SJCRH30 (cell line): ENCODE results near the gene SLC17A9. TPM values are rescaled to one million over a fixed set of nuclear protein-coding genes. Genes with fewer than 3 reads are reported as not detected.

Experiments used
- DNase-seq, 2 experiments: peaks; one replicate each; pipeline ENCODE4 v3.0.0-alpha.2; 2015 to 2020
- H3K27ac ChIP-seq: fragments of 250-450 bp; sonication (Bioruptor Pico); 2 replicates; pipeline ENCODE4 v1.5.1; 2020; ENCODE audit warnings: mild to moderate bottlenecking, moderate library complexity
- H3K27me3 ChIP-seq: fragments of 250-450 bp; sonication (Bioruptor Pico); 2 replicates; pipeline ENCODE4 v1.5.1; 2020; ENCODE audit warnings: mild to moderate bottlenecking, moderate library complexity
- H3K36me3 ChIP-seq: fragments of 250-450 bp; sonication (Bioruptor Pico); 2 replicates; pipeline ENCODE4 v1.5.1; 2020; ENCODE audit warnings: mild to moderate bottlenecking, moderate library complexity
- H3K4me1 ChIP-seq: fragments of 250-450 bp; sonication (Bioruptor Pico); 2 replicates; pipeline ENCODE4 v1.5.1; 2020; ENCODE audit warnings: mild to moderate bottlenecking, moderate library complexity
- H3K4me3 ChIP-seq: fragments of 250-450 bp; sonication (Bioruptor Pico); 2 replicates; pipeline ENCODE4 v1.5.1; 2020; ENCODE audit warnings: mild to moderate bottlenecking, moderate library complexity
- H3K9me3 ChIP-seq: fragments of 250-450 bp; sonication (Bioruptor Pico); replicated peaks from 2 replicates; pipeline ENCODE4 v1.5.1; 2020; ENCODE audit warnings: mild to moderate bottlenecking, moderate library complexity
- total RNA-seq: library from RNA; depleted of rRNA; stranded (reverse); fragments of >200 nt; shearing (Covaris generic); gene quantifications from 2 replicates; pipeline ENCODE4 v1.2.3, GENCODE V29; 2014

SLC17A9 gene
- total RNA-seq, 1 experiment from 2014 or later: 2.1 TPM

DNA sequence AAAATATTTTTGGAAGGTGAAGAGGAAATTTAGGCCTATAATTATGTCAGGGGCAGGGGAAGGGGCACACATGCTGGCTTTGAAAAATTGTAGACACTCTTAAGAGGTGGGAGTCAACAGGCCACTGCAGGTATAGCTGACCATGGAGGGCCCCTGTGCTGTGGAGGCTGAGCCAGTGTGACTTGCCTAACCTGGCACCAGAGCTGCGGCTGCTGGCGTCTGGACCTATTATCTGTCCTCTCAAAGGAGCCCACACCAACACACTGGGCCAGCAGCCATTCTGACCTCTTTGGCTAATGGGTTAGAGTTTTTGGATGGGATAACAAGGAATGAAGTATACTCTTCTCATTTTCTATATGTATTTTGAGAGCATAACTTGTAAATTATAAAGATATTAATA, 10.1 kb upstream of the SLC17A9 start:
- peaks cover 66% of the 10 kb centered on the region for H3K36me3 ChIP-seq
- H3K4me1 ChIP-seq: peaks cover 6% of the 10 kb centered on the region
- no peaks in the 10 kb centered on the region for H3K27me3 ChIP-seq
- DNase-seq: no peak
- no peaks in the 10 kb centered on the region for H3K9me3 ChIP-seq
- H3K4me3 ChIP-seq: no peak overlapping the region
- H3K27ac ChIP-seq: no peak overlapping the region

DNA sequence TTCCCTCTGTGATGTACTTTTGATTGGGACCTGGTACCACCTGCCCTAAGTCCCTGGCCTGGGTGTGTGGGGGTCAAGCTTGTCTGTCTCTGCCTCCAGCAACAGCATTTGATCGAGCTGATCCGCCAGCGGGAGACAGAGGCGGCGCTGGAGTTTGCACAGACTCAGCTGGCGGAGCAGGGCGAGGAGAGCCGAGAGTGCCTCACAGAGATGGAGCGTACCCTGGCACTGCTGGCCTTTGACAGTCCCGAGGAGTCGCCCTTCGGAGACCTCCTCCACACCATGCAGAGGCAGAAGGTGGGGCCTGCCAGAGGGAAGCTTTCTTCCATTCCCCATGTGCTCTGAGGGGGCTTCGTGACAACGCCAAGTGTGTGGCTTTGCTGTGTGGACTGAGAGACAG, 9.1 kb upstream of the SLC17A9 start:
- peaks cover 75% of the 10 kb centered on the region for H3K36me3 ChIP-seq
- H3K4me3 ChIP-seq: no peak overlapping the region
- DNase-seq: no peak
- no peaks in the 10 kb centered on the region for H3K27me3 ChIP-seq
- H3K9me3 ChIP-seq: no peaks in the 10 kb centered on the region
- H3K4me1 ChIP-seq: peaks cover 6% of the 10 kb centered on the region
- H3K27ac ChIP-seq: no peak overlapping the region

DNA sequence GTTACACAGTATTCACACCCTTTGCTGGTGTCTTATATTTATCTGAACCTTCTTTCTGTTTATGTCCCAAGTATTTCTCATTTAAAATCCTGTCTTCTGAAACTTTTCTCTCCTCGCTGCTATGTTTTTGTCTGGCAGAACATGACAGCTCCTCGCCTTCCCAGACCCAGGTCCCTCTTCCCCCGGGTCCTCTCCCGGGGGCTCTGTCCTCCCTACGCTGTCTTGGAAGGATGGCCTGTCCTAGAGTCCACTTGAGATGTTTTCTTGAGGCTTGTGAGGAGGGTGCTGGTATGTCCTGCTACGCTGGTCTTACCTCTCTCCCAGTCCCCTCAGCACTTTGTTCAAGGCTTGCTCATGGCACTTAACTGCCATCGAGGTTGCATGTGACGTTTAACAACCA, 8.3 kb upstream of the SLC17A9 start:
- DNase-seq: no peak
- Histone ChIP-seq H3K27ac (no peak overlapping the region), H3K4me1 (peaks cover 6% of the 10 kb centered on the region), H3K27me3 (no peaks in the 10 kb centered on the region), H3K36me3 (peaks cover 83% of the 10 kb centered on the region), H3K4me3 (no peak overlapping the region), H3K9me3 (no peaks in the 10 kb centered on the region)

DNA sequence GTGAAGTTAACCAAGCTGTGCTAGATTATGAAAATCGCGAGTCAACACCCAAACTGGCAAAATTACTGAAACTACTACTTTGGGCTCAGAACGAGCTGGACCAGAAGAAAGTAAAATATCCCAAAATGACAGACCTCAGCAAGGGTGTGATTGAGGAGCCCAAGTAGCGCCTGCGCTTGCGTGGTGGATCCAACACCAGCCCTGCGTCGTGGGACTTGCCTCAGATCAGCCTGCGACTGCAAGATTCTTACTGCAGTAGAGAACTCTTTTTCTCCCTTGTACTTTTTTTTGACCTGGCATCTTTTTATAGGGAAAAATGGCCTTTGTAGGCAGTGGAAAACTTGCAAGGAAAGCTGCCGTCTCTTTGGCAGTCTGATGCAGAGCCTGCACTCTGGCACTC, 7.8 kb upstream of the SLC17A9 start:
- DNase-seq: no peak
- Histone ChIP-seq H3K27me3 (no peaks in the 10 kb centered on the region), H3K4me3 (no peak overlapping the region), H3K9me3 (no peaks in the 10 kb centered on the region), H3K4me1 (peaks cover 1% of the 10 kb centered on the region), H3K27ac (no peak overlapping the region), H3K36me3 (peaks cover 85% of the 10 kb centered on the region)

DNA sequence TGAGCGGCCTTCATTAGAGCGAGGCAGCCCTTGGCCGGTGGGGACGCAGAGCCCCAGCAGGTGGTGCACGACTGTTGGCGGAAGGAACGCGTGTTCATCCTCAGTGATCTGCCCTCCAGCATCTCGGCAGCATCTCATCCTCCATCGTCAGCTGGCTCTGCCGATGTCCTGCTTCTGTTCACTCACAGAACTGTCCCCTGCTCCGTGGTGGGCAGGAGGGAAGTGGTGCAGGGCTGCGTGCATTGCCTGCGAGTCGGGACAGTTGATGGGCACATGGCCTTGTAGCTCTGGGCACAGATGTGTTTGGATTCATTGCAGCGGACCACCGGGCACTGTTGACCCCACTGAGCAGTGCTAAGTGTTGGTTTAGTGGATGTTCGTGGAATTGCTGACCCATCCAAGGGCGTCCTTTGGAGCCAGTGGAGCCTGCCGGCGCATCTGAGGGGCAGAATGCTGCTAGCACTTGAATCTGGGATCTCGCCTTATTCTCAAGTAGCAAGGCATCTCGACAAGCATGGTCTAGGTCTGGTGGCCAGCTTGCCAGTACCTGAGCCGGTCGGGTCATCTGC, 6.7 kb upstream of the SLC17A9 start:
- H3K4me3 ChIP-seq: no peak overlapping the region
- no peak overlapping the region for H3K27ac ChIP-seq
- no peaks in the 10 kb centered on the region for H3K9me3 ChIP-seq
- H3K36me3 ChIP-seq: peaks cover 91% of the 10 kb centered on the region
- no peak for DNase-seq
- H3K27me3 ChIP-seq: no peaks in the 10 kb centered on the region
- no peaks in the 10 kb centered on the region for H3K4me1 ChIP-seq

DNA sequence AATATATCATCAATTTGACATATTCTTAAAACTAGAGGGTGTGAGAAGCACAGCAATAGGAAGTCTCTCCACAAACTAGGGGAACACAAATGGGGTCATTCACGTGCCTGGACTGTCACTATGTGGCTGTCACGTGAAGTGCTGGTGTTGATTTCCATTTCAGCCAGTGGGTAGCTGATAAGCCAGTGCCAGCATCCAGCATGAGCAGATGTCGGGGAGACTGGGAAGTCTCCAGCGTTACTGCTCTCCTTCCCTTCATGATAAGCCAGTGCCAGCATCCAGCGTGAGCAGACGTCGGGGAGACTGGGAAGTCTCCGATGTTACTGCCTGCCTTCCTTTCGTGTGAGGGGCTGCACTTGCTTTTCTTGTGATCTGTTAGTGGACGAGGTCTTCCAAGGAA, 5.6 kb upstream of the SLC17A9 start:
- H3K27ac ChIP-seq: no peak overlapping the region
- no peak overlapping the region for H3K4me3 ChIP-seq
- H3K9me3 ChIP-seq: no peaks in the 10 kb centered on the region
- no peaks in the 10 kb centered on the region for H3K4me1 ChIP-seq
- H3K36me3 ChIP-seq: peaks cover 80% of the 10 kb centered on the region
- no peak for DNase-seq
- no peaks in the 10 kb centered on the region for H3K27me3 ChIP-seq

DNA sequence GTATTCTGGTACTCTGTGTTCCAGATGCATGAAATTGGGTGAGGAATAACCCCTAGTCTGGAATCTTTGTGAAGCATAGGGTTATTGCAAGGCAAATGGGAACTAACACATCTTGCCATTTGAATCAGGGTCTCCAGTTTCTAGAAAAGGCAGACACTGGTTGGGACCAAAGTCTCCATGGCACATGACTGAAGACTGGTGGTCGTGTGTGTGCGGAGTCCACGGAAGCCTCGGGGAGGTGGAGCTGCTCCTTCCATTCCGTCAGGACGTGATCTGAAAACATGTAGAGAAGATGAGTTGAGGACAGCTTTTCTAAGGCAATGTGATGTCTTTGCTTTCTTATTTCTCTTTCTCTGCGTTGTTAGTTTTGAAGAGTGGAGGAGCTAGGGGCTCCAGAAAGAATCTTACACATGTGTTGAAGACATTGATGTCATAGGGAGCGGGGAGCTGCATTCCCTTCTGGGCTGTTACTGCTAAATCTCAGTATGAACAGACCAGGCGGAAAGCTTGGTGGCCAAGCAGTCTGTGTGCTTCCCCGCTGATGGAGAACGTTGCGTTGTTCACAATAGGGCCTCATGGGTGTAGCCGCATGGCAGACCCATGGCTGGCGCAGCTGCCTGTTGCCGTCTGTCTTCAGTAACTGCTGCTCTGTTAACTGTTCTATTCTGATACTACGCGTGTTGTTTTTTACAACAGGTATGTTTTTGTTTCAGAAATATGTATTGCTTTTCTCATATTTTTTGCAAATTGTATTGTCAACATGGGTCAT, 4.8 kb upstream of the SLC17A9 start:
- DNase-seq: no peak
- H3K4me3 ChIP-seq: no peak overlapping the region
- no peaks in the 10 kb centered on the region for H3K9me3 ChIP-seq
- H3K36me3 ChIP-seq: peaks cover 79% of the 10 kb centered on the region
- no peak overlapping the region for H3K27ac ChIP-seq
- H3K27me3 ChIP-seq: no peaks in the 10 kb centered on the region
- no peaks in the 10 kb centered on the region for H3K4me1 ChIP-seq

DNA sequence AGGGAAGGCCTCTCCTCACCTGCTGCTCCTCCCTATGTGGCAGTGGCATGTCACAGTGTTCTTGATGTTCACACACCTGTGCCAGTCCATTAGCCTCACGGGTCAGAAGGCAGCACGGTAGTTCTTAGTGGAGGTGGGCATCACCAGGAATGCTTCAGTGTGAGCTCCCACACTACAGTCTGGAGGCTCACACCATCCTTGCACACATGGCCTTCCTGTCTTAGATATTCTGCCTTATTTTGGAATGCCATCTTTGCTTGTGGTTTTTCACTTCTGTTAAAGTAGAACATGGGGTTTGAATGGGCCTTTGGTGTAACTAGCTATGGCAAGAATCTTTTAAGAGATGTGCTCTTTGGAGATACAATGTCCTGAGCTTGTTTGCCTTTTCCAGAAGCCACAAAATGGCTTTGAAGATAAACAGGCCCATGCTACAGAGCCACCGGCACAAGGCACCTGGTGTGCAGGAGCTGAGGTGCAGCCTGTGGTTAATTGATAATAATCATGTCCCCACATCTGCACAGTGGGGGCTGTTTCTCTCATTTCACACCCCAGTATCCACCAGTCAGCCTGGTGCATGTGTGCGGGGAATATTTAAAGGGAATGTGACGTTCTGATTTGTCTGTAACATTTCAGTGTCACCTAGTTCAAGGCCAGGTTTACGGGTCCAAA, 3.2 kb upstream of the SLC17A9 start:
- Histone ChIP-seq H3K9me3 (no peaks in the 10 kb centered on the region), H3K4me1 (peaks cover 8% of the 10 kb centered on the region), H3K4me3 (no peak overlapping the region), H3K36me3 (peaks cover 64% of the 10 kb centered on the region), H3K27ac (no peak overlapping the region), H3K27me3 (no peaks in the 10 kb centered on the region)
- no peak for DNase-seq

DNA sequence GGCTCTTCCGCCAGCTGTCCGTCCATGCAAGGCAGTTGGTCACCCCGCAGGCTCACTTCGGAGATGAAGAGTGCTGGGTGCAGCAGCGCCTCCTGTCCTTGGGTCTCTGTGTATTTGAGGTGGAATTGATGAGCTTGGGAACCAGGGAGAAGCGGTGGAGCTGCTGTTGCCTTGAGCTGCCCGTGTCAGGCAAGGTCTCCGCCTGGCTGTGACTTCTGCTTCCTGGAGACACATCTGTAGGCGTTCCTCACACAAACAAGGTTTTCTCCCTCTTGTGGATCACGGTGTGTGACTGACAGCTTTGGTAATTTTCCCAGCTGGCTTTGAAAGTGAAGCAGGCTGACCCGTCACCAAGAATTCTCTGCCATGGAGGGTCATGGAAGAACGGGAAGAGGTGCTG, 2.5 kb upstream of the SLC17A9 start:
- peaks cover 13% of the 10 kb centered on the region for H3K4me1 ChIP-seq
- no peak overlapping the region for H3K4me3 ChIP-seq
- H3K36me3 ChIP-seq: peaks cover 57% of the 10 kb centered on the region
- no peak for DNase-seq
- no peak overlapping the region for H3K27ac ChIP-seq
- H3K27me3 ChIP-seq: no peaks in the 10 kb centered on the region
- H3K9me3 ChIP-seq: no peaks in the 10 kb centered on the region

DNA sequence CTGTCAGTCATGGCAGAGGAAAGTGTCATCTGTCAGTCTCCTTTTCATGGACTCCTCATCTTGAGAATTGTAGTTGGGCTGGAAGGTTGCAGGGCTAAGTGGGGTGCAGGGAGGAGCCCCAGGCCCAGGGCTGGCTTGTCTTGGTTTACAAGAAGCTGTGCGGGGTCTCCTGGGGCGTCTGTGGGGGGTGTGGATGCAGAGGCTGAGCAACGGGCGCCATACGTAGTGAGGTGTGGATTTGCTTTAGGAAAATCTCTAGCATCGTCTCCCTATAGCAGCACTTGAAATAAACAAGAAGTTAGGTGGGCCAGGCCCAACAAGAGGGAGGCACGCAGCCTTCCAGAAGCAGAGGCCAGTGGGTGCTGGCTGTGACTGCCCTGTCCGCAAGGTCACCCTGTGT, 1.8 kb upstream of the SLC17A9 start:
- no peak overlapping the region for H3K27ac ChIP-seq
- peaks cover 49% of the 10 kb centered on the region for H3K36me3 ChIP-seq
- no peak for DNase-seq
- no peaks in the 10 kb centered on the region for H3K27me3 ChIP-seq
- H3K4me1 ChIP-seq: peaks cover 13% of the 10 kb centered on the region
- no peak overlapping the region for H3K4me3 ChIP-seq
- no peaks in the 10 kb centered on the region for H3K9me3 ChIP-seq

DNA sequence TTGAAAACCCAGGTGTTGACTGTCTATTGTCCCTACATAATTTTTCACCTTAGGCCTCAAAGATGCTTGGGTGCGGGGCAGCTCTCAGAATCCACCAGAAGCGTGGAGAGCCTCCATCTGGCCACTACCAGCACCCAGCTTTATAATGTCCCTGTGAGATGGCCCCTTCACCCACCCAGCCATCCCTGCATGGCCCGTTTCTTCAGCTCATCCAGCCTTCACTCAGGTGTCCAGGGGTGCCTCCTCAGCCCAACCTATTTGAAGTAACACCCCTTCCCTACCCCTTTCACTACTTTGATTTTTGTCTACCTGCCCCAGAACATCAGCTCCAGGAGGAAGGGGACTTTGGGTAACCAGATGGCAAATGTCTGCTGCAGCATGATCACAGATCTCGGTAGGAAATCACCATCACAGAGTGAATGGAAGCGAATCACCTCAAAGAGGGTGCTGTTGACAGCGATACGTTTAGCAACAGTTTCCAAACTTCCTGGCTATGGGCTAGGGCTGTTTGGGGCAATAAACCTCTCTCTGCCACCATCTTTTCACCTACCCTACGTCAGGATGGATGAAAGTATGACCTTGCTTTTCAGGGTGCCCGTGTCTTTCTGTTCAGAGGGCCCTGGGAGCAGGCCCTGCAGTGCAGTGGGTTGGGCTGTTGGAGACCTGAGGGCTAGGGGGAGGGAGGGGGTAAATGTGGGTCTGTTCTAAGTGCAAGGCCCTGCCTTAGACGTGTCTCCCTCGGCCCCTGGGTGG, 1.2 kb upstream of the SLC17A9 start:
- Histone ChIP-seq H3K4me3 (no peak overlapping the region), H3K36me3 (peaks cover 44% of the 10 kb centered on the region), H3K27me3 (no peaks in the 10 kb centered on the region), H3K4me1 (peaks cover 13% of the 10 kb centered on the region), H3K27ac (no peak overlapping the region), H3K9me3 (no peaks in the 10 kb centered on the region)
- DNase-seq: no peak

DNA sequence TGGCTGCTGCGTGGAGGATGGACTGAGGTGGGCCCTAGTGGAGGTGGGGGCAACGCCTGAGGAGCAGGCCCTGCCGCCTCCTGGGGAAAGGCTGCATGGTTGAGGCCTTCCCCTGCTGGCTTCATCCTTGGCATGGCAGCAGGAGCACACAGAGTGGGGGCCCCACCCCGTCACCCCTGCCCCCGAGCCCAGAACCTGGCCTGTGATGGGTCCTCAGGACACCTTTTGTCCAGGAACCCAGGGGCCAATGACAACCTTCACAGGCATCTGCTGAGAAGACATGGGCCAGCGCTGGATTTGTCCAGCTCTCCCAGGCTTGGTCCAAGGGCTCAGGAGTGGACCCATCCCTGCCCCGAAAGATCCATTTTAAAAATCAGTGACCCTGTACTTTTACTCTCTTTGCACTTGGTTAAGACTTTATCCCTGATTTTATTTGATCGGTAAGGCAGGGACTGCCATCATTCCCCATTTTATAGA, 575 bp upstream of the SLC17A9 start:
- no peaks in the 10 kb centered on the region for H3K27me3 ChIP-seq
- peaks cover 13% of the 10 kb centered on the region for H3K4me1 ChIP-seq
- H3K27ac ChIP-seq: no peak overlapping the region
- DNase-seq: no peak
- H3K36me3 ChIP-seq: peaks cover 38% of the 10 kb centered on the region
- H3K4me3 ChIP-seq: no peak overlapping the region
- H3K9me3 ChIP-seq: no peaks in the 10 kb centered on the region

DNA sequence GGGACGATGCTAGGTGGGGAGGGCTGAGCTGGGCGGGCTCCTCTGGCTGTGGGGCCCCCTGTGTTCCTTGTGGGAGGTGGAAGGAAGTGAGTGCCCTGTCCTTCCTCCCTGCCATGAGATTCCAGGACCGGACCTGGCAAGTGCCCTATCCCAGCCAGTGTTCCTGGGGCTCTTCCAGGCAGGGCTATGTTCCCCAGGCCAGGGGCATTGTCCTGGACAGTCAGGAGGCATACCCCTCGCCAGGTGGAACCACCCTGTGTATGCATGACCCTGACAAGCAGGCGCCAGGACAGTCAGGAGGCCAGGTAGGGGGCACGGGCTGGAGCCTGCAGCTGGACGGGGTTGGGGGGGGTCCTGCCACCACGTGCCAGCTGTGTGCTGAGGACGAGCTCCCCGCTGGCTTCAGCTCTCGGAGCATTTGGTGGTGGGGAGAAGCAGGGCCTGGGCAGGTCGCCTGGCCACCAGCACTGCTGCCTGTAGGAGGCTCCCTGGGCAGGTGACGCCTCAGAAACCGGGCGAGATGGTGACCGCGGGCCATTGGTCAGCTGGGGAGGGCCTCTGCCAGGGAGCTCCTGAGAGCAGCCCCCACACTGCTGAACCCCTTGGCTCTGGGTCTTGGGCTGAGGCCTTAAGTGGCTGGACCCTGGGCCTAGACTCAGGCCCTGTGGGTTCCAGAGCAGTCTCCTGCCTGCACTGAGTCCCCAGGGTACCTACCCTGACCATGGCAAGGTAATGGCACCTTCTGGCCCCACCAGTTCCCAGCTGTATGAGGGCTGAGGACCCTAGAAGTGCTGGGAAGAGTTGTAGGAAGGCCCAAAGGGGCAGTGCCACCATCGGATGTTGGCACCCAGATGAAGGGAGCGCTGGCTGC, 694 bp downstream of the SLC17A9 start:
- Histone ChIP-seq H3K4me3 (peak overlapping the region; percentile 42), H3K27ac (peak overlapping the region; percentile 9), H3K4me1 (peaks cover 13% of the 10 kb centered on the region), H3K27me3 (no peaks in the 10 kb centered on the region), H3K9me3 (no peaks in the 10 kb centered on the region), H3K36me3 (peaks cover 25% of the 10 kb centered on the region)
- no peak for DNase-seq
